Mesendoderm (in vitro differentiated cells): ENCODE results near the gene ITFG1.
"Not testable (repeated sequence)": the region's sequence is repeated elsewhere in the genome, so short reads cannot be mapped to it uniquely, and the experiment has no call there.

ENCODE experiments used
- DNase-seq: peaks from one replicate; pipeline ENCODE4 v3.0.0; 2013
- H2AK5ac ChIP-seq: 2 replicates; pipeline ENCODE4 v1.6.1; 2013; ENCODE audit warnings: low read length, inconsistent platforms
- H2BK120ac ChIP-seq: 2 replicates; pipeline ENCODE4 v1.6.1; 2013; ENCODE audit warnings: low read depth, mild to moderate bottlenecking, low read length, moderate library complexity, mixed read lengths
- H2BK15ac ChIP-seq: replicated peaks from 2 replicates; pipeline ENCODE4 v1.6.1; 2013; ENCODE audit warnings: low read depth, mild to moderate bottlenecking, moderate library complexity
- H2BK5ac ChIP-seq: 2 replicates; pipeline ENCODE4 v1.6.1; 2013; ENCODE audit warnings: low read length, inconsistent platforms
- H3K18ac ChIP-seq: 2 replicates; pipeline ENCODE4 v1.6.1; 2013; ENCODE audit warnings: mild to moderate bottlenecking, low read length, mixed read lengths
- H3K23ac ChIP-seq: one replicate; pipeline ENCODE4 v1.6.1; 2013; ENCODE audit warnings: low read length
- H3K27ac ChIP-seq: 2 replicates; pipeline ENCODE4 v1.5.1; 2013; ENCODE audit warnings: low read depth, mild to moderate bottlenecking, inconsistent platforms, low read length, moderate library complexity
- H3K27me3 ChIP-seq: 2 replicates; pipeline ENCODE4 v1.6.1; 2013; ENCODE audit warnings: low read length, control low read depth, mild to moderate bottlenecking, inconsistent platforms; ENCODE audit not compliant: insufficient read depth, poor library complexity
- H3K36me3 ChIP-seq: 2 replicates; pipeline ENCODE4 v1.6.1; 2013; ENCODE audit warnings: low read length, inconsistent platforms; ENCODE audit not compliant: control insufficient read depth, insufficient read depth
- H3K4ac ChIP-seq: one replicate; pipeline ENCODE4 v1.6.1; 2013; ENCODE audit warnings: low read depth, mild to moderate bottlenecking, low read length, moderate library complexity
- H3K4me1 ChIP-seq: 2 replicates; pipeline ENCODE4 v1.6.1; 2013; ENCODE audit warnings: low read depth, low read length, inconsistent platforms; ENCODE audit not compliant: control insufficient read depth
- H3K4me2 ChIP-seq: 2 replicates; pipeline ENCODE4 v1.6.1; 2013; ENCODE audit warnings: low read length
- H3K4me3 ChIP-seq: 2 replicates; pipeline ENCODE4 v1.5.1; 2013; ENCODE audit warnings: mild to moderate bottlenecking, low read length
- H3K56ac ChIP-seq: one replicate; pipeline ENCODE4 v1.6.1; 2013; ENCODE audit warnings: low read length
- H3K79me1 ChIP-seq: 2 replicates; pipeline ENCODE4 v1.6.1; 2013; ENCODE audit warnings: low read length, inconsistent platforms
- H3K79me2 ChIP-seq: 2 replicates; pipeline ENCODE4 v1.6.1; 2013; ENCODE audit warnings: mild to moderate bottlenecking, low read length; ENCODE audit not compliant: control insufficient read depth, insufficient read depth
- H3K9ac ChIP-seq: 2 replicates; pipeline ENCODE4 v1.6.1; 2013; ENCODE audit warnings: low read length, inconsistent platforms
- H4K5ac ChIP-seq: one replicate; pipeline ENCODE4 v1.6.1; 2013; ENCODE audit warnings: low read length
- H4K8ac ChIP-seq: one replicate; pipeline ENCODE4 v1.6.1; 2013; ENCODE audit warnings: low read depth, mild to moderate bottlenecking, control low read depth, low read length, moderate library complexity
- WGBS: extraction: QIAGEN DNeasy Blood & Tissue Kit; methylation state at CpG from one replicate; pipeline ENCODE4 v1.1.7; 2013; ENCODE audit warnings: low lambda C conversion rate, missing lambda C conversion rate; ENCODE audit not compliant: insufficient coverage; ENCODE audit errors: extremely low coverage; 5-methylcytosine and 5-hydroxymethylcytosine counted together

Gene ITFG1

GRCh38 chr16:47342055-47342454, 118.8 kb downstream of the ITFG1 start:
- H2BK120ac ChIP-seq: no peak overlapping the region
- H3K36me3 ChIP-seq: no peaks in the 10 kb centered on the region
- no peak overlapping the region for H3K23ac ChIP-seq
- WGBS: no CpG with 5 or more reads among the region's 2 CpGs
- no peak overlapping the region for H3K27ac ChIP-seq
- H2AK5ac ChIP-seq: no peak overlapping the region
- H3K4me1 ChIP-seq: no peaks in the 10 kb centered on the region
- H2BK5ac ChIP-seq: no peak overlapping the region
- no peak for DNase-seq
- H3K79me1 ChIP-seq: no peaks in the 10 kb centered on the region
- no peak overlapping the region for H3K56ac ChIP-seq
- no peaks in the 10 kb centered on the region for H3K79me2 ChIP-seq
- no peaks in the 10 kb centered on the region for H3K27me3 ChIP-seq
- H2BK15ac ChIP-seq: no peak overlapping the region
- H3K4me3 ChIP-seq: no peak overlapping the region
- H4K5ac ChIP-seq: no peak overlapping the region
- H3K18ac ChIP-seq: no peak overlapping the region
- H3K9ac ChIP-seq: no peak overlapping the region
- no peak overlapping the region for H3K4ac ChIP-seq
- no peak overlapping the region for H4K8ac ChIP-seq
- H3K4me2 ChIP-seq: no peak overlapping the region

DNA sequence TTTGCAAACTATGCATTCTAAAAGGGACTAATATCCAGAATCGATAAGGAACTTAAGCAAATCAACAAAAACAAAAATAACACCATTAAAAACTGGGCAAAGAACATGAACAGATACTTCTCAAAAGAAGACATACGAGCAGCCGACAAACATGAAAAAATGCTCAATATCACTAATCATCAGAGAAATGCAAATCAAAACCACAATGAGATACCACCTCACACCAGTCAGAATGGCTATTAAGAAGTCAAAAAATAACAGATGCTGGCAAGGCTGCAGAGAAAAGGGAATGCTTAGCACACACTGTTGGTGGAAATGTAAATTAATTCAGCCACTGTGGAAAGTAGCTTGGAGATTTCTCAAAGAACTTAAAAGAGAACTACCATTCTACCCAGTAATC, 130.3 kb downstream of the ITFG1 start:
- not testable (repeated sequence) for H3K79me1 ChIP-seq, DNase-seq, H4K5ac ChIP-seq, H3K27ac ChIP-seq, H3K23ac ChIP-seq, H2AK5ac ChIP-seq, H3K4ac ChIP-seq, H3K4me1 ChIP-seq, H3K79me2 ChIP-seq, H3K4me2 ChIP-seq, H3K36me3 ChIP-seq, H3K27me3 ChIP-seq, H4K8ac ChIP-seq, H3K18ac ChIP-seq, H3K4me3 ChIP-seq, H3K9ac ChIP-seq, H3K56ac ChIP-seq, H2BK5ac ChIP-seq, H2BK120ac ChIP-seq, H2BK15ac ChIP-seq
- no CpG with 5 or more reads among the region's 3 CpGs for WGBS

- H2BK120ac ChIP-seq, H2BK5ac ChIP-seq, H3K4me1 ChIP-seq, H4K8ac ChIP-seq, H3K56ac ChIP-seq, H3K27me3 ChIP-seq, H3K79me2 ChIP-seq, DNase-seq, H3K4me3 ChIP-seq, H3K9ac ChIP-seq, H3K4me2 ChIP-seq, H3K79me1 ChIP-seq, H3K4ac ChIP-seq, H3K36me3 ChIP-seq, H3K18ac ChIP-seq, H3K27ac ChIP-seq, H2AK5ac ChIP-seq, H2BK15ac ChIP-seq, H3K23ac ChIP-seq, H4K5ac ChIP-seq: not testable (repeated sequence)
- no CpG with 5 or more reads among the region's 2 CpGs for WGBS
These were observed 136.6 kb downstream of the ITFG1 start for GRCh38 chr16:47324309-47324708.

DNA sequence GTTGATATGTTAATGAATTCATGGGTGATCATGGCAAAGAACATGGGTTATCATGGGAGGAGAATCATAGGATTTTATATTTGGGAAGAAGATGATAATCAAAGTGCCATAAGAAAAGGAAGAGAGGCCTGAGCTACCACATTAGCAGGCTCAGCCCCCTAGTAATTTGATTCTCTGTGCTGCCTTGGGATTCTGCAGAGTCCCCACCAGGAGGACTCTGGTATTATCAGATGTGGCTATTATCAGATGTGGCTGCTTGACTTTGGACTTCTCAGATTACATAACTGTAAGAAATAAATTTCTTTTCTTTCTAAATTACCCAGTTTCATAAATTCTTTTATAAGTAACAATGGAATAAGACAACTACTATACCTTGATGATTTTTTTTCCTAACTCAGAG, 137.6 kb downstream of the ITFG1 start:
- H2BK5ac ChIP-seq: no peak overlapping the region
- H3K4ac ChIP-seq: no peak overlapping the region
- no peak overlapping the region for H3K9ac ChIP-seq
- H3K79me1 ChIP-seq: no peaks in the 10 kb centered on the region
- no peak overlapping the region for H4K8ac ChIP-seq
- H2AK5ac ChIP-seq: no peak overlapping the region
- no peaks in the 10 kb centered on the region for H3K27me3 ChIP-seq
- no peak overlapping the region for H3K27ac ChIP-seq
- no peak overlapping the region for H3K23ac ChIP-seq
- H3K4me2 ChIP-seq: no peak overlapping the region
- H3K79me2 ChIP-seq: no peaks in the 10 kb centered on the region
- H4K5ac ChIP-seq: no peak overlapping the region
- H2BK15ac ChIP-seq: no peak overlapping the region
- H2BK120ac ChIP-seq: no peak overlapping the region
- H3K4me3 ChIP-seq: no peak overlapping the region
- no peaks in the 10 kb centered on the region for H3K4me1 ChIP-seq
- H3K18ac ChIP-seq: no peak overlapping the region
- peak; percentile 43 for DNase-seq
- no peak overlapping the region for H3K56ac ChIP-seq
- H3K36me3 ChIP-seq: no peaks in the 10 kb centered on the region

- H2BK5ac ChIP-seq: no peak overlapping the region
- H3K36me3 ChIP-seq: no peaks in the 10 kb centered on the region
- H4K5ac ChIP-seq: no peak overlapping the region
- no peak overlapping the region for H3K23ac ChIP-seq
- H3K4ac ChIP-seq: no peak overlapping the region
- H3K79me2 ChIP-seq: no peaks in the 10 kb centered on the region
- no peak overlapping the region for H2BK15ac ChIP-seq
- DNase-seq: no peak
- H3K56ac ChIP-seq: no peak overlapping the region
- no peak overlapping the region for H4K8ac ChIP-seq
- no peak overlapping the region for H3K18ac ChIP-seq
- H2AK5ac ChIP-seq: no peak overlapping the region
- no peak overlapping the region for H3K4me3 ChIP-seq
- no peak overlapping the region for H3K9ac ChIP-seq
- no peaks in the 10 kb centered on the region for H3K4me1 ChIP-seq
- H3K27ac ChIP-seq: no peak overlapping the region
- H3K79me1 ChIP-seq: no peaks in the 10 kb centered on the region
- H3K4me2 ChIP-seq: no peak overlapping the region
- no peaks in the 10 kb centered on the region for H3K27me3 ChIP-seq
- H2BK120ac ChIP-seq: no peak overlapping the region
These were observed 140.1 kb downstream of the ITFG1 start for GRCh38 chr16:47320546-47321310.
